SK-N-SH (cell line): ENCODE results near the gene SRSF2.
A peak's percentile ranks its signal among the peaks of the same experiment; 100 is the strongest.

ENCODE experiments used
- CHD2 ChIP-seq: fragments of 150-350 bp; IDR thresholded peaks from 2 replicates; pipeline ENCODE4 v1.6.1; 2018; ENCODE audit warnings: low read length; ENCODE audit not compliant: partially characterized antibody
- CTCF ChIP-seq: fragments of 200-600 bp; sonication (generic); IDR thresholded peaks from 2 replicates; pipeline ENCODE4 v1.6.1; 2017; ENCODE audit warnings: antibody characterized with exemption, mild to moderate bottlenecking, moderate library complexity
- EP300 ChIP-seq, 2 experiments: IDR thresholded peaks; 2 replicates each; pipeline versions ENCODE4 v1.4.0 to v1.6.1; 2012; ENCODE audit warnings: borderline replicate concordance in 1 of 2, low read depth in 1 of 2, low read length in 1 of 2
- GABPA ChIP-seq: IDR thresholded peaks from 2 replicates; pipeline ENCODE4 v1.4.0; 2012; ENCODE audit warnings: low read depth, mild to moderate bottlenecking
- GATA2 ChIP-seq: sonication (generic); formaldehyde crosslinking; IDR thresholded peaks from 2 replicates; pipeline ENCODE4 v1.5.0; 2020; ENCODE audit warnings: mild to moderate bottlenecking, missing genetic modification reagents
- JUND ChIP-seq: IDR thresholded peaks from 2 replicates; pipeline ENCODE4 v1.4.0; 2012
- NRF1 ChIP-seq: IDR thresholded peaks from 2 replicates; pipeline ENCODE4 v1.6.1; 2012; ENCODE audit warnings: low read depth, mild to moderate bottlenecking, low read length
- PBX3 ChIP-seq: IDR thresholded peaks from 2 replicates; pipeline ENCODE4; 2012
- POLR2AphosphoS5 ChIP-seq: IDR thresholded peaks from 2 replicates; pipeline ENCODE4 v1.6.1; 2012; ENCODE audit warnings: low read depth, low read length
- RXRA ChIP-seq: IDR thresholded peaks from 2 replicates; pipeline ENCODE4 v1.4.0; 2012; ENCODE audit warnings: low read depth, mild to moderate bottlenecking, borderline replicate concordance
- SMC3 ChIP-seq: IDR thresholded peaks from 2 replicates; pipeline ENCODE4 v1.6.1; 2012; ENCODE audit warnings: low read depth, low read length, improper control_type of control experiment
- TF ChIP-seq, protein P1 (sequence below): IDR thresholded peaks from 2 replicates; pipeline ENCODE4 v1.4.0; 2012; ENCODE audit warnings: low read depth

GRCh38 chr17:76736349-76737081, 616 bp downstream of the SRSF2 start:
- TF ChIP-seq CHD2 (peak; percentile 76), CTCF (peak; percentile 30), EP300 (IDR thresholded peaks at IDR 0.05; ENCODE audit: borderline replicate concordance in 1 of 2, low read depth in 1 of 2, low read length in 1 of 2) (no peak), GATA2 (CRISPR knock-in tag) (0 out of 2 replicates have a peak, but pooled peaks have one; percentile 16), GABPA (peak; percentile 34; the same call in 1 of the 2 replicates), JUND (no peak), SMC3 (no peak), PBX3 (0 out of 2 replicates have a peak, but pooled peaks have one; percentile 17), NRF1 (no peak), RXRA (no peak), POLR2AphosphoS5 (peak; percentile 16; the same call in 1 of the 2 replicates)
- TF ChIP-seq, protein P1, sequence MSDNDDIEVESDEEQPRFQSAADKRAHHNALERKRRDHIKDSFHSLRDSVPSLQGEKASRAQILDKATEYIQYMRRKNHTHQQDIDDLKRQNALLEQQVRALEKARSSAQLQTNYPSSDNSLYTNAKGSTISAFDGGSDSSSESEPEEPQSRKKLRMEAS, result no peak
